ENCODE results near the gene SNX9.

DNA sequence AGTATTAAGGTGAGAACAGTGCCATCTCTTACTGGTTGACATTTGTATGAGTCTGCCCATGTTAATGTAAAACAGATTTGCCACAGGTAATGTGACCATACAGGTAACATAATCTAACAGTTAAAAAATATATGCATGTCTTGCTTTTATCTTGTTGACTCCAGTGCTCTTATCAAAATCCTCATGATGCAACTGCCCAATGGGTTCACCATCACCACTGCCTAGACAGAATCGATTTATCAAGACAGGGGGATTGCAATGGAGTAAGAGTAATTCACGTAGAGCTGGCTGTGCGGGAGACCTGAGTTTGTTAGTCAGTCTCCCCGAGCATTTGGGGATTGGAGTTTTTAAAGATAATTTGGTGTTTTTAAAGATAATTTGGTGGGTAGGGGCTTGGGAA lies 19.2 kb downstream of the SNX9 start:
- TF ChIP-seq POLR2A (IDR thresholded peaks at IDR 0.05; ENCODE audit: low read length): no peak
- no peak for TF ChIP-seq GATA1 (IDR thresholded peaks at IDR 0.05; ENCODE audit: low read depth, low read length)
